Stimulated activated naive B cell treated with anti-CD40 and anti-IgM and Interleukin-4, amounts not matched to agents 10 μg/mL and 1 μg/mL and 100 μg/mL, for 72 hours (primary cell): ENCODE data around the gene WFS1.

Experiments used
- ATAC-seq, 2 donors: fragments of 150-1000 bp; cut with Tn5 transposase; replicated peaks; 2 replicates each; pipeline ENCODE4 v1.10.0; 2021; ENCODE audit warnings: moderate library complexity in 1 of 2
- DNase-seq: peaks from one replicate; pipeline ENCODE4 v3.0.0; 2021
- H3K27ac Mint-ChIP-seq: one replicate; pipeline ENCODE4 v1.8.0; 2022; ENCODE audit warnings: mild to moderate bottlenecking, mixed read lengths
- H3K27me3 Mint-ChIP-seq, 2 donors: one replicate each; pipeline ENCODE4 v1.8.0; 2022; ENCODE audit warnings: mixed read lengths in 2 of 2
- H3K36me3 Mint-ChIP-seq, 2 donors: one replicate each; pipeline ENCODE4 v1.8.0; 2022; ENCODE audit warnings: mixed read lengths in 2 of 2, mild to moderate bottlenecking in 1 of 2
- H3K4me1 Mint-ChIP-seq, 2 donors: one replicate each; pipeline ENCODE4 v1.8.0; 2022; ENCODE audit warnings: mixed read lengths in 2 of 2, mild to moderate bottlenecking in 1 of 2
- H3K4me3 Mint-ChIP-seq, 2 donors: one replicate each; pipeline ENCODE4 v1.8.0; 2022; ENCODE audit warnings: mild to moderate bottlenecking in 2 of 2, mixed read lengths in 2 of 2, moderate library complexity in 1 of 2
- H3K9me3 Mint-ChIP-seq, 2 donors: one replicate each; pipeline ENCODE4 v1.8.0; 2022; ENCODE audit warnings: mixed read lengths in 2 of 2, mild to moderate bottlenecking in 1 of 2

WFS1 gene

GRCh38 chr4:6229671-6230501 is 39.8 kb upstream of the WFS1 start:
- DNase-seq, result no peak
- no peaks in the 10 kb centered on the region for H3K36me3 Mint-ChIP-seq
- no peaks in the 10 kb centered on the region for H3K4me1 Mint-ChIP-seq
- no peak overlapping the region for H3K27ac Mint-ChIP-seq
- H3K9me3 Mint-ChIP-seq, result peaks cover 0 to 2% of the 10 kb centered on the region in 2 donors
- H3K27me3 Mint-ChIP-seq, result peaks cover 17 to 27% of the 10 kb centered on the region in 2 donors
- no peak overlapping the region for H3K4me3 Mint-ChIP-seq
- ATAC-seq, result no peak

- no peak for DNase-seq
- ATAC-seq, result no peak
- Mint-ChIP-seq H3K27ac (no peak overlapping the region), H3K36me3 (no peaks in the 10 kb centered on the region), H3K9me3 (no peaks in the 10 kb centered on the region), H3K4me1 (no peaks in the 10 kb centered on the region), H3K4me3 (no peak overlapping the region), H3K27me3 (peaks cover 13 to 21% of the 10 kb centered on the region in 2 donors)
Observed at GRCh38 chr4:6230502-6230785, 39.2 kb upstream of the WFS1 start.

- no peak overlapping the region for H3K4me3 Mint-ChIP-seq
- ATAC-seq (no peak), DNase-seq (no peak)
- no peaks in the 10 kb centered on the region for H3K9me3 Mint-ChIP-seq
- H3K27me3 Mint-ChIP-seq, result peaks cover 9 to 15% of the 10 kb centered on the region in 2 donors
- H3K4me1 Mint-ChIP-seq, result no peaks in the 10 kb centered on the region
- H3K36me3 Mint-ChIP-seq, result no peaks in the 10 kb centered on the region
- H3K27ac Mint-ChIP-seq, result no peak overlapping the region
Observed at GRCh38 chr4:6230827-6231662, 38.6 kb upstream of the WFS1 start.

GRCh38 chr4:6231663-6232165 is 37.9 kb upstream of the WFS1 start:
- Mint-ChIP-seq H3K9me3 (no peaks in the 10 kb centered on the region), H3K4me1 (no peaks in the 10 kb centered on the region), H3K36me3 (no peaks in the 10 kb centered on the region), H3K27me3 (peaks cover 3 to 9% of the 10 kb centered on the region in 2 donors), H3K27ac (no peak overlapping the region), H3K4me3 (no peak overlapping the region)
- DNase-seq (no peak), ATAC-seq (no peak)

GRCh38 chr4:6232836-6233785 is 36.5 kb upstream of the WFS1 start:
- Mint-ChIP-seq H3K4me3 (no peak overlapping the region), H3K36me3 (no peaks in the 10 kb centered on the region)

GRCh38 chr4:6233929-6234328 is 35.7 kb upstream of the WFS1 start:
- Mint-ChIP-seq H3K9me3 (no peaks in the 10 kb centered on the region), H3K27me3 (peaks cover 0 to 4% of the 10 kb centered on the region in 2 donors), H3K4me3 (no peak overlapping the region), H3K36me3 (no peaks in the 10 kb centered on the region), H3K4me1 (no peaks in the 10 kb centered on the region), H3K27ac (no peak overlapping the region)
- DNase-seq (no peak), ATAC-seq (no peak)

More at GRCh38 chr4:6232836-6233785, 36.5 kb upstream of the WFS1 start:
- no peak overlapping the region for H3K27ac Mint-ChIP-seq
- no peak for ATAC-seq
- no peak for DNase-seq
- H3K4me1 Mint-ChIP-seq, result no peaks in the 10 kb centered on the region
- H3K9me3 Mint-ChIP-seq, result no peaks in the 10 kb centered on the region
- H3K27me3 Mint-ChIP-seq, result peaks cover 1 to 5% of the 10 kb centered on the region in 2 donors

GRCh38 chr4:6235012-6235411 is 34.6 kb upstream of the WFS1 start:
- Mint-ChIP-seq H3K27me3 (no peaks in the 10 kb centered on the region), H3K36me3 (no peaks in the 10 kb centered on the region), H3K27ac (no peak overlapping the region), H3K9me3 (no peaks in the 10 kb centered on the region), H3K4me1 (no peaks in the 10 kb centered on the region), H3K4me3 (no peak overlapping the region)
- no peak for DNase-seq
- no peak for ATAC-seq

- Mint-ChIP-seq H3K27ac (no peak overlapping the region), H3K9me3 (no peaks in the 10 kb centered on the region), H3K4me3 (no peak overlapping the region), H3K36me3 (no peaks in the 10 kb centered on the region), H3K4me1 (no peaks in the 10 kb centered on the region), H3K27me3 (peaks cover 0 to under 1% of the 10 kb centered on the region in 2 donors)
- DNase-seq (no peak), ATAC-seq (no peak)
Observed at GRCh38 chr4:6235901-6236640, 33.6 kb upstream of the WFS1 start.

- no peak overlapping the region for H3K27ac Mint-ChIP-seq
- ATAC-seq (no peak), DNase-seq (no peak)
- no peaks in the 10 kb centered on the region for H3K36me3 Mint-ChIP-seq
- H3K4me3 Mint-ChIP-seq, result no peak overlapping the region
- no peaks in the 10 kb centered on the region for H3K4me1 Mint-ChIP-seq
- H3K27me3 Mint-ChIP-seq, result peaks cover 4 to 6% of the 10 kb centered on the region in 2 donors
- no peaks in the 10 kb centered on the region for H3K9me3 Mint-ChIP-seq
Observed at GRCh38 chr4:6236816-6237390, 32.7 kb upstream of the WFS1 start.

- Mint-ChIP-seq H3K9me3 (peaks cover 7 to 11% of the 10 kb centered on the region in 2 donors), H3K27ac (no peak overlapping the region), H3K36me3 (peaks cover 4 to 9% of the 10 kb centered on the region in 2 donors), H3K4me3 (no peak overlapping the region), H3K27me3 (peaks cover 27 to 28% of the 10 kb centered on the region in 2 donors), H3K4me1 (no peaks in the 10 kb centered on the region)
- DNase-seq, result no peak
- no peak for ATAC-seq
Observed at GRCh38 chr4:6239486-6239885, 30.2 kb upstream of the WFS1 start.

GRCh38 chr4:6239968-6240367 is 29.7 kb upstream of the WFS1 start:
- H3K36me3 Mint-ChIP-seq, result peaks cover 7 to 14% of the 10 kb centered on the region in 2 donors
- peaks cover 12 to 16% of the 10 kb centered on the region in 2 donors for H3K9me3 Mint-ChIP-seq
- no peak overlapping the region for H3K27ac Mint-ChIP-seq
- no peak overlapping the region for H3K4me3 Mint-ChIP-seq
- DNase-seq, result no peak
- peaks cover 3 to 5% of the 10 kb centered on the region in 2 donors for H3K4me1 Mint-ChIP-seq
- peaks cover 32 to 33% of the 10 kb centered on the region in 2 donors for H3K27me3 Mint-ChIP-seq
- no peak for ATAC-seq

GRCh38 chr4:6241062-6241845 is 28.4 kb upstream of the WFS1 start:
- Mint-ChIP-seq H3K9me3 (peaks cover 13 to 17% of the 10 kb centered on the region in 2 donors), H3K27ac (no peak overlapping the region), H3K4me1 (peaks cover 4 to 6% of the 10 kb centered on the region in 2 donors), H3K36me3 (peaks cover 7 to 16% of the 10 kb centered on the region in 2 donors), H3K4me3 (no peak overlapping the region), H3K27me3 (peaks cover 36 to 44% of the 10 kb centered on the region in 2 donors)
- DNase-seq, result no peak
- ATAC-seq, result no peak
